Activated T-cell treated with anti-CD3 and anti-CD28 coated beads for 24 hours (primary cell): ENCODE measurements around the gene CAMK1D.

ENCODE experiments used
- DNase-seq: peaks from one replicate; pipeline ENCODE4 v3.0.0-alpha.2; 2020; ENCODE audit warnings: low read depth

Gene CAMK1D

DNA sequence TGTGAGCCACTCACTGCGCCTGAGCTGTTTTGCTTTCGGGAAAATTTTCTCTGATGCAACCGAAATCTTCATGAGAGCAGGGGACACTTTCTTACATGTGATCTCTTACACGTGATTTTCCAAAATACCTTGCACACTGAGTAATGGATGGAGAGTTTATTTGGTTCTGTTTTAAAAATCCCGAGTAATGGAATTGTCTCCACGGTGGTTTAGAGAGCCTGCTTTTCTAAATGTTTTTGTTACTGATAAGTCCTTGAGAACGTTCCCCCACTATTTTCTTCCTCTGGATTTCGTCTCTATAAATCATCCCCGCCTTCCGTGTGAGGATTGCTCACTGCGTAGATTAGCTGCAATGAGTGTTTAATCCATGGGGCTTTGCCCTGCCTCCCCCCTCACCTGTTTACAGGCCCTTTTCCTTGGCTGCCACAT, 25.7 kb downstream of the CAMK1D start:
- no peak for DNase-seq

DNA sequence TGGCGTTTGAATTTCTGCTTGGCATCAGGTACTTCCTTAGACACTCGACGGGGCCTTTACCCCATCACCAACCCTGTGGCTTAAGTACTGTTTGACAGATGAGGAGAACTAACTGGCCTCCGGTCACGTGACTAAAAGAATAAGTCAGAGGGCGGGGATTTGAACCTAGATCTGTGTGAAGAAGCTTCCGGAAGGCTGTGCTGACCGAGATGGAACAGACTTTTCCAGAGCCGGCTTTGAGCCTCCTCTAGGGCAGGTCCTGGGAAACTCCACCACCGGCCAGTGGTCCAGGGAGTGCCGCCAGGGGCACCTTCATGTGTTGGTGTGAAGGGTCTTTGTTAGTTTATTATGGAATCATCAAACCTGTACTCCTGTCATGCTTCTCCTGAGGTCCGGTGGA, 26.9 kb downstream of the CAMK1D start:
- DNase-seq: no peak

DNA sequence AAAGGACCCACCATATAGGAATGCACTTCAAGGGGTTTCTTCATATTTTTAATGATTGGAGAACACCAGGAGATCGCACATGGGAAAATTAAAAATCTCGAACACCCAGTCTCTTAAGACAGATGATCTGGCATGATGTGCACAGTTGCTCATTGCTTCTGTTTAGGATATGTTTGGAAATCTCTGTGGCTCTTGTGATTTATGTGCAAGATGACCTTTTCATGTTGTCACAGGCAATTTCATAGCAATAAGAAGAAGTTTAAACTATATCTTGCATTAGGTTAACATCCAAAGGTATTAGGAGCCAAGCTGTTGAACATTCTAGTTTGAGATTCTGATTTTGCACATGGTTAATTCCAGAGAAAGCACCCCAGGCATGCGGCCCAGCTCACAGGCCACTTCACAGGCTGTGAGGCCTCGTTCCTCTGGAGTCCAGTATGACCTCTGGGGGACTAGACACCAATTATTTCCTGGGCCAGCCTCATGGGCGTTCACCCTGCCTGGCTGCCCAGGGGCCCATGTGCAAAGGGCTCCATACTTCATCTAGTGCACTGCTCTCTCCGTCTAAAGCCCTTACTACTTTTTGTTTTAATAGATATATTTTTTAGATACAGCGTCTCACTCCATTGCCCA, 28.4 kb downstream of the CAMK1D start:
- no peak for DNase-seq

DNA sequence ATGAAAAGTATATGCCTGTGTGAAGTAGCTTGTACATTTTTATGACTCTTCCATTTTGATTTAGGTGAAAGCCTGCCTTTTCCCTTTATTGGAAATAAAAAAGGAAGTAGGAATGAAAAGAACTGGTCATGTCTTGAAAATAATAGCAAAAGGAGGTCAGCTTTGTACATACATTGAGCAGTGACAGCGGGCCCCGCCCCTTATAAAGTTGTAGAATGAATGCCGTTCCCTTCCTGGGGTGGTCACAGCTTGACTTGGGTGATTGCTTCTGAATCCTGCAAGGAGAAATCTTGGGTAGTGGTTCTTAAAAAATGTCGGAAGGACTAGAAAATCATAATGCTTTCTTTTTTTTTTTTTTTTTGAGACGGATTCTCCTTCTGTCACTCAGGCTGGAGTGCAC, 31.7 kb downstream of the CAMK1D start:
- no peak for DNase-seq

DNA sequence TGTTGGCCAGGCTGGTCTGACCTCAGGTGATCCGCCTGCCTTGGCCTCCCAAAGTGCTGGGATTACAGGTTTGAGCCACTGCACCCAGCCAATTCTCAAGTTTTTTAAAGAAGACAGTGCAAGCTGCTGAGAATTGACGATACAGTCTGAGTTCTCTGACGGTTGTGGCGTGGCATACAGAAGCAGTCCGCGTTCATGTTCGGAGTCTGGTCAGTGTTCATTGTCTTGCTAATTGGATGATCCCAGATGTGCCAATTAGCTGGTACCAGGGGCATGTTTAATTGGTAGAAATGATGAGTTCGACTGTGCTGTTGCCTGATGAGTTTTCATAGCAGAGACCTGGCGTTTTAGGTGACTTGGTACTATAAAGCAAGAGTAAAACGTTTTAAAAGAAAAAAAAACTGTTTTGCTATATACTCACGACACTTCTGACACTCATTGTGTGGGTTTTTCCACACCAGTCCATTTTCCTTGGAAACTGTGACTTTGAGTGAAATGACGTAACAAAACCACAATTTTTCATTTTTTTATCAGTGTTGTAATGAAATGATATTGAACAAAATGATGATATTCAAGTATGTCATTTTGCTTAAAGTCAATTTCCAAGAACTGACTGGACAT, 32.3 kb downstream of the CAMK1D start:
- DNase-seq: no peak

DNA sequence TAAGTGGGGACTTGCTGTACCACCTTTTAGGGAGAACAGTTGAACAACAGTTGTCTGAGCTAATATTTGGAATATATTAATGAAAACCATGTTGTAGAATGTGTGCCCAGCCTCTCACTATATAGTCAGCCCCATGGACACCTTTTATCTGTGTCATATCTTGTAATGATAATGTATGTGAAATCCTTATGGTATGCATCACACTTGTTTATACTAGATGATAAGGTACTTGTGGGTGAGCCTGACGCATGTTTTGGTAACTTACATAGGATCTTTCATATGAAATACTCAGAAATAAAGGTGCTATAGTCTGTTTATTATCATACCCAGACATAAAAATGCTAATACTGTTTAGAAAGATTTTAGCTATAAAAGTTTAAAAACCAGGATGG, 32.8 kb downstream of the CAMK1D start:
- DNase-seq: no peak

DNA sequence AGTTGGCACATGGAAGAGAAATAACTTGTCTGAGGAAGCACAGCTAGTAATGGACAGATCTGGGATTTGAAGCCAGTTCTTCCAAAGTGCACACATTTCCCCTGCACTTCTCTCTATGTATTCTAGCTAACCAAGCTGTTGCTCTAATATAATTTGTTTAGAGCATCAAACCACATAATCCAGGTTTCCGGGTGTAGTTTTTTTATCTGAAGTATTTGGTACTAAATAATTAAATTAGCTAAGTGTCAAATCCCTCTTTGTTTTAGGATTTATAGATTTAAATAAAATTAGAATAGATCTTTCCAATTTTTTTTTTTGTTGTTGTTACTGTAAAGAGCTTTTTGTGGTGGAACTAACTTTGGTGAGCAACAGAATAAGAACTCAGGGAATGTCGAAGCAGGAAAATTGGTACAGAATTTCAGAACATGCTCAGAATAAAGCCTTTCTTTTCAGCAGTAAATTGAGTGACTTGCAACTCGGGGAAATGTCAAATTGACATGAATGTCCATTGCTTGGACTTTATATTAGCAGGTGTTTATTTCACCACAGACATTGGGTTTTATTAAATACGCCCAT, 33.7 kb downstream of the CAMK1D start:
- no peak for DNase-seq

DNA sequence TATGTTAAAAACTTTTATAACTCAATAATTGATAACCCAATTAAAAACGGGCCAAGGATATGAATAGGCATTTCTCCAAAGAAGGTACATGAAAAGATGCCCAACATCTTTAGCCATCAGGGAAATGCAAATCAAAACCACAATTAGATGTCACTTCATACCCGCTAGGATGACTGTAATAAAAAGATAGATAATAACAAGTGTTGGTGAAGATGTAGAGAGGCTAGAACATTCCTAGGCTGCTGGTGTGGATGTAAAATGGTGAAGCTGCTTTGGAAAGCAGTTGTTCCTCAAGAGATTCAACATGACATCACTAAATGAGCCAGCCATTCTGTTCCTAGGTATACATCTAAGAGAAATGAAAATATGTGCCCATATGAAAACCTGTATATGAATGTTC, 35.6 kb downstream of the CAMK1D start:
- DNase-seq: no peak

DNA sequence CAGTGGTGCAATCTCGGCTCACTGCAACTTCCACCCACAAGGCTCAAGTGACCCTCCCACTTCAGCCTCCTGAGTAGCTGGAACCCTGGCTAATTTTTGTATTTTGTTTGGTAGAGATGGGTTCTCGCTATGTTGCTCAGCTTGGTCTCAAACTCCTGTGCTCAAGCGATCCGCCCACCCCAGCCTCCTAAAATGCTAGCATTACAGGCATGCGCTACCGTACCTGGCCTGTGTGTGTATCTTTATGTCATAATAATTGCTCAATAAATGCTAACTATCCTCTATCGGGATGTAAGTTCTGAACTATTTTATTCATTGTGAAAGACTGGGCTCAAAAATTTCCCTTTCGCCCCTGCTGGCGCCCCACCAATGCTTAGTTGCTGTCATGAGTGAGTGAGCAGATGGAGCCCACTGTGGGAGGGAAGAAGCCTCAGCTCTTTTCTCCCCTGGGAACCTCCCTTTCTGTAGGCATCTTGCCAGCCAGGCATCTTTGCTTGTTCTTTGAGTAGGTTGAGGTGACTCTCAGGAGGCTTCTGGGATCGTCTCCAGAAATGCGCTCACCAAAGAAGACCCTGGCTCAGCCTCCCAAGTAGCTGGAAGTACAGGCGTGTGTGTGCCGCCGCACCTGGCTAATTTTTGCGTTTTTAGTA, 38.3 kb downstream of the CAMK1D start:
- no peak for DNase-seq

DNA sequence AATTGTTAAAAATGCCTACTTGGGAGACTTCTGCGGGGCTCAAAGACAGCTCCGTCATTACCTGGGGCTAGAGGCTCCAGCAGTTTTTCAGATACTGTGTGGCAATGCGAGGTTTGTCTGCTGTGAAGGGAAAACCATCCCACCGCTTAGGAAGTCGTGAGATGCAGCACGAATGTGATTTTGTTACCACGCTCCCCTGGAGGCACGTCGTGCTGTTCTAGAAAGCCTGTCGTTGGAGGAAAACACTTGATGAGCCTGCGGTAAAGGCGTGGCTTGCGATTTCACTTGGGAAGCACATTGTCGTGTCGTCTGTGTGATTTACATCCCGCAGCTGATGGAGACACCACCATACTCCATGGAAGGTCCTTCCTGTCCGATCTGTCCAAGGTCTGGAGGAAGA, 39.3 kb downstream of the CAMK1D start:
- no peak for DNase-seq

DNA sequence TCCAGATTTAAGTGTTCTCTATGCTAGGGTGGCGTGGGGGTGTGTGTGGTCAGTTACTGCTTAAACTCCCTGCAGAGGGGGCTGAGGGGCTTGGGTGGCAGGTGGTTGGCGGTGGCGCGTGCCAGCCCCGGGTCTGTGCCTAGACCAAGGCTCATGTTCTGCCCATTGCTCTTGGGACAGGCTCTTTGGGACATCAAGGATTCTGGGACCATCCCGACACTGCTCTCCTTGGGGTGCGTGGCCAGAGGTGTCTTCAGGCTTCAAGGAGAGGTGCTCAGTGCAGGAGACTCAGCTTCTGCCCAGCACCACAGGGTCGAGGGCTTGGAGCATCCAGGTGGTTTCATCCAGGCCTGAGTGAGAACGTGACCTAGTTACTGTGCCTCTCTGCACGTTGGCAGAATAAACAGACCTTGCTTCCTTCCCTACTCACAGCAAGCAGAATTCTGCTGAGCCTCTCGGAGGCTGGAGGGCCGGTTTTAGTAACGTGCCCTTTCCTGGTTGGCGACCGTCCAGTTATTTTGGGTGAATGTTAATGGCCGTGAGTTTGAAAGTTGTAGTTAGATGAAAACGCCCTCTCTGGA, 39.9 kb downstream of the CAMK1D start:
- no peak for DNase-seq

DNA sequence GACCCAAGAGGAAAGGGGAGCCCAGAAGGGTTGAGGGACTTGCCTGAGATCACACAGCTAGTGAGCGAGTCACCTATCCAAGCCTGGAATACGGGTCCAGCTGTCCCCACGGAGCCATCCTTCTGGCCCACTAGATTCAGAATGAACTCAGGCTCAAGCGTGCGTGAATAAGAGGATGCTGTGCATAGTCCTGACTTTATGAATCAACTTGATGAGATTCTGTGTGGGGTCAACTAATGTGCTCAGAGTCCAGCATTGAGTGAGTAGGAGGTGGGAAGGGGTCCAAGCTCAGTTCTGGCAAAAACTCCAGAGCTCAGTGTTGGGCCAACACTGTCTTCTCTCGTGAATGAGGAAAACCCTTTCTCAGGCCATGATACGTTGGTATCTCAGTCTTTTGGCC, 41.4 kb downstream of the CAMK1D start:
- DNase-seq: no peak

DNA sequence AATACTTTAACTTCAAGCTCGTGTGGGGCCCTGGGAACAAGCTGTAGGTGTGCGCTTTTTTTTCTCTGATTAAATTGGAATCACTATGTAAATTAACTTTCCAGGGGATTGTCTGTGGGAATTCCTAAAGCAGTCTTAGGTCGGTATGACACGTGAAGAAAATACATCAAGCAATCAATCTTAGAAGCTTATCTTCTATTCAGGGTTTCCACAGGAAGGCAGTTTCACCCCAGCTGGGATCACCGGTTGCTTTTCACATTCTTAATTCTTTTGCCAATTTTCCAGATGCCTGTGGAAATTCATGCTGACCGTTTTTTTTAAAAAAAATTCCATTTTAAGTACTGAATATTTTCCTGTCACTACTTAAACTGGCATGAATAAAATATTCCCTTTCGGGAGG, 41.9 kb downstream of the CAMK1D start:
- no peak for DNase-seq

DNA sequence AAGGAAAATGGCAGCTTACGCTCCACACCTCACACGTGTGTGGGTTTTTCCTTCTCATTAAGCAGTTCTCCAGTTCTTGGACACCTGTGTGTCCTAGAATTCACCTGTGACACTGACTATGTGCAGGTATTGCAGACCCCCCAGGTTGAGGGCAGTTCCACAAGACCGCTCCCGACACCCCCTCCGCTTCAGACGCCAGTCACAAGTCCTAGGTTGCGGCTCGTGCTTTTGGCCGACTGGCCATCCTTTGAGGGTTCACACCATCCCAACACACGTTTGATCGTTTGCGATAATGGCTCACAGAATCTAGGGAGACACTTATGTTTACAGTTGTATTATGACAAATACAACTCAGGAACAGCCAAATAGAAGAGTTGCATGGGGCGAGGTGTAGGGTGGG, 44.5 kb downstream of the CAMK1D start:
- DNase-seq: no peak

DNA sequence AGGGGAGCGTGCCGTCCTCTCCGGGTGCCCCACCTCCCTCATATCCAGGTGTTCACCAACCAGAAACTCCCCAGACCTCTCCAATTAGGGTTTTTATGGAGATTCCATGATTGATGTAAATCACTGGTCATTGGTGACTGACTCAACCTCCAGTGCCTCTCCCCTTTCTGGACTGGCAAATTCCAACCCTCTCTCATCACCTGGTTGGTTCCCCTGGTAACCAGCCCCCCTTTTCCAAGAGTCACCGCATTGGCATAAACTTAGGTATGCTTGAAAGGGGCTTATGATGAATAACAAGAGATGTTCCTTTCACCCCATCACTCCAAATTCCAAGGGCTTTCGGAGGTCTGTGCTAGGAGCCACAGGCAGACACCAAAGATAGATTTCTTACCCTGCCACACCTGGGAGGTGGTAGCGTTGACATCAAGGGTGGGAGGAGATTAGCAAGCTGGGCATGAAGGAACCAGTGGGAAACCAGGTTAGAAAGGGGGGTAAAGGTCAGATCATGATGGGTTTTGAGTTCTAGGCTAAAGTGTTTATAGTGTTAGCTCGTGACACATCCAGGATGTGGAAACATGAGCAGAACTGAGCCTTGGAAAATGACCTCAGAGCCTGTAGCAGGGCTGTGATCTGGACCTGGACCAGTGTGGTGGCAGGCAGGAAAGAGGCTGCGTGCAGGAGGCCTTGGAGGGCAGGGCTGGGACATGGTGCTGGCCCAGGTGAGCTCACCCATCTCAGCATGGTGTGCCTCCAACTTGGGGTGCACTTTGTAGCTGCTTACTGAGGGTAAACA, 45.1 kb downstream of the CAMK1D start:
- no peak for DNase-seq

DNA sequence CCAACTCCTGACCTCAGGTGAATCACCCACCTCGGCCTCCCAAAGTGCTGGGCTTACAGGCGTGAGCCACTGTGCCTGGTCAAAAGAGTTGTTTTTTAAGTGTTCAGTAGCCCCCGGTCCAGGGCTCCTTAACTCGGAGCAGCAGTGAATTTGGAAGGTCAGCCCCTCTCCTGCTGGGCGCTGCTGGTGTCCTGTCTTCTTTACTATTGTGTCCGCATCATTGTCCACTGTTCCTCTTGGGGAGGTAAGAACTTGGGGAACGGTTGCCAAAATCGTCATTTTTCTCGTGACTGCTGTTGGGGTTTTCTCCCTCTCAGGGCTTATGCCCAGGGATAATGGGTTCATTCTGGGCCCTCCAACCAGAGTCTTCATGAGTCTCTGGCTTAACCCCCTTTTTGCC, 46.7 kb downstream of the CAMK1D start:
- DNase-seq: no peak

DNA sequence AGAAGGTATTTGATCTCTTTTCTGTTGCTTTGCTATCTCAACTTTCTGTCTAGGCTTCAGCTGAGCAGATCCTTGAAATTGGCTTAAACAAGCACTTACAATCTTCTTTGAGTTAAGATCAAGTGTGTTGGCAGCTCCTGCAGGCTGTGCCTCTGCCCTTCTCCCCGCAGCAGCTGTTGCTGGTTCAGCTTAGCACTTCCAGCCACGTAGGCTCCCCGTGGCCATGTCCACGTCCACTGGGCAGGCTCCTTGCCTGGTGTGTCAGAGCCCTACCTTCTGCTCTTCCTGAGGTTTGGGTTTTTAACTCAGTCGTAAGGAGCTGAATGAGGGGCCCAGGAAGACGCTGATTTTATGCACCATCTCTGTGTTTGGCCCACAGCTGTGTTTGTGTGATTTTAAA, 47.2 kb downstream of the CAMK1D start:
- no peak for DNase-seq

DNA sequence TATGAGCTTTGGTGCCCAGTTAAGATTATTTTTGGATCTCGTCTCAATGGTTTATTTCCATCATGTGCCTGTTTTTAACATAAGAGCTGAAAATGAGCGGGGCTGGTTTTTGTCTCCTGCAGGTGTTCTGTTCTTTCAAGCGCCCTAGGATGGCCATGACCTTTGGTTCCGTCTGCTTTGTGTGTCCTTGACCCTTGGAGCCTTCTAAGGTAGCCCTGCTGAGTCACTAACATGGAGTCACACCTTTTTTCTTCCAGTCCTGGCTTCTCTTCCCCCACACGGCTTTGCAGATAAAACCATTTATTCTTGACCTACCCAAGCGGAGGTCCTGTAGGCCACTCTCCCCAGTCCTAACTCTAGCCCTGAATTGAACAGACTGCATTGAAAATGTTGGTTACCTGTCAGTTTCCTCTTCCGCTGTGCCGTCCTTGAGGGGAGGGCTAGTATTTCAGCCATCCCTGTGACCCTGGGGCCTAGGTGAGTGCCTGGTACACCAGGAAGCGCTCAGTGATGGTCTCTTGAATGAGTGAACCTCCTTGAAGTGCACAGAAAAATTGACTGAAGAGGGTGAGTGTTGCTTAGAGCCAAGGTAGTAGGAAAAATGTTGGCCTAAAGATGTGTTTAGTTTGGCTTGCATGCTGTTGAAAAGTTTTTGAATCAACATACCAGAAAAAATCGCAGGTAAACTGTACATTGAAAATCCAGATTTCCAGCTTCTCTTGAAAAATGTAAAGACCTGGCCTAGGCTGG, 48.0 kb downstream of the CAMK1D start:
- no peak for DNase-seq

DNA sequence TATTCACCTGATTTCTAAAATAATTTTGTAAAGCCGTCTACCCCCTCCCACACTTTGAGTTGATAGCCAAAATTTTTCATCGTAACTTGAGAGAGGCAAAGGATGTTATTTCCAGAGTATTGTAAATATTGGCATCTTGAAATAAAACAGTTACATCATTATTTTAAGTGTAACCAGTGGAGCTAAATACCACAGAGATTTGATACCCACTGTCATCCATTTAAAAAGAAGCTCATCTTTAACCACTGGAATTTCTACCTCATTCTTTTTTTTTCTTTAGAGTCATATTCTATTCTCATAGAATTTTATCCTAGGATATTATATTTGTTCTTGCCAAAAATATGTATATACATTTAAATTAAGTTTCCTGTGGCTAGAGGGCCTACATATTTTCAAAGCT, 48.6 kb downstream of the CAMK1D start:
- DNase-seq: no peak

DNA sequence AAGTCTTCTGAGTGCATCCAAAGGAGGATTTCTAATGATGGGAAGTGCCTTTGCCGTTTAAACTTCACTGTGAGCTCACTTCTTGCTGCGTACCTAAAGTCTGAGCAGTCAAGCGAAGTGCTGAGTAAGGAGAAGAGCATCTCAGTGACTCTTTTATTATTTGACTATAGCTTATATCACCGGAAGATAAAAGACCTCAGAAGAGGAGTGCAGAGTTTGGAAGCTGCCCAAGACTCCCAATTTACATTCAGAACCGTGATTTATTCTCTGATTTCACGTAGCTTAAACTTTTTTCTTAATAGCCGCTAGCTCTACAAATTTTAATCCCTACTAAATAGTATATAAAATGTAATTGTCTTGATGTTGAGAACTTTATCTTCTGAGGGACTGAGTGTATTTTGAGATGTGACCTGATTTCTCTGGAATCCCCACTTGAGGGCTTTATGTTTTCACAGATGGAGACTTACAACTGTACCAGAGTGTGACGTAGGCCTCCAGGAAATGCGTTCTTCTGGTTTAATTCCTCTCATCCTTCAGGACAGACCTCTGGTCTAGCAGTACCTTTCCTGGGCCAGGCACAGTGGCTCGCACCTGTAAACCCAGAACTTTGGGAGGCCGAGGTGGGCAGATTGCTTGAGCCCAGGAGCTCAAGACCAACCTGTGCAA, 51.1 kb downstream of the CAMK1D start:
- DNase-seq: no peak

DNA sequence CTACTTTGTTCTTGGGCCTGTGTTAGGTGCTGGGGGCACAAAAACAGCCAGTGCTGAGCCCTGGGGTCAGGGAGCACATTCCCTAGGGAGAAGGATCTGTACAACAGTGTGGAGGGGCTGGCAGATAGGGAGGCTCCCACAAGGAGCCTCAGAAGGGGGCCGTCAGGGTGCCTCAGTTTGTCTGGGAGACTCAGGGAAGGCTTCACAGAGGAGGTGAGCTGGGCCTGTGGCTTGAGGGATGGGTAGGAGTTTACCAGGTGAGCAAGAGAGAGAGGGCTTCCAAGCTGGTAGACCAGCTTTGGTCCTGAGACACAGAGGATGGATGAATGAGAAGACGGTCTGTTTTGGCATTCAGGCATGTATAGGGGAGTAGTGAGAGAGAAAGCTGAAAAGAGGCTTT, 52.1 kb downstream of the CAMK1D start:
- no peak for DNase-seq
